GM12878 (cell line): ENCODE measurements around the gene GPBAR1. TPM values are rescaled to one million over a fixed set of nuclear protein-coding genes. Genes with fewer than 3 reads are reported as not detected.
A peak's percentile ranks its signal among the peaks of the same experiment; 100 is the strongest.

ENCODE experiments used
- CREB1 ChIP-seq: IDR thresholded peaks from 2 replicates; pipeline ENCODE4 v1.6.1; 2012; ENCODE audit warnings: low read depth, mild to moderate bottlenecking, inconsistent platforms
- CUX1 ChIP-seq: IDR thresholded peaks from 2 replicates; pipeline ENCODE4 v1.6.1; 2012; ENCODE audit warnings: improper control_type of control experiment, low read depth, low read length; ENCODE audit not compliant: insufficient replicate concordance
- DPF2 ChIP-seq: fragments of 450-650 bp; IDR thresholded peaks from 2 replicates; pipeline ENCODE4 v1.6.1; 2017; ENCODE audit warnings: mild to moderate bottlenecking
- FOS ChIP-seq: IDR thresholded peaks from 3 replicates; pipeline ENCODE4 v1.6.1; 2011; ENCODE audit warnings: borderline replicate concordance; ENCODE audit not compliant: insufficient read length; ENCODE audit errors: extremely low read depth
- MEF2A ChIP-seq: IDR thresholded peaks from 2 replicates; pipeline ENCODE4 v1.6.1; 2011; ENCODE audit warnings: low read depth, mild to moderate bottlenecking, low read length, moderate library complexity; ENCODE audit not compliant: insufficient read depth
- MTA2 ChIP-seq: fragments of 450-650 bp; IDR thresholded peaks from 2 replicates; pipeline ENCODE4 v1.6.1; 2016; ENCODE audit warnings: low read depth, mild to moderate bottlenecking, moderate library complexity
- NFYA ChIP-seq: IDR thresholded peaks from 2 replicates; pipeline ENCODE4 v1.6.1; 2011; ENCODE audit warnings: low read depth, mild to moderate bottlenecking, low read length, improper control_type of control experiment, borderline replicate concordance
- NKRF ChIP-seq: fragments of 450-650 bp; conservative IDR thresholded peaks from 2 replicates; pipeline ENCODE4 v1.6.1; 2017; ENCODE audit warnings: mild to moderate bottlenecking, moderate library complexity
- SIN3A ChIP-seq: IDR thresholded peaks from 2 replicates; pipeline ENCODE4 v1.6.1; 2012; ENCODE audit warnings: low read depth, low read length, improper control_type of control experiment
- SKIL ChIP-seq: fragments of 450-650 bp; IDR thresholded peaks from 2 replicates; pipeline ENCODE4 v1.6.1; 2017; ENCODE audit warnings: mild to moderate bottlenecking, low read depth, inconsistent platforms; ENCODE audit not compliant: poor library complexity, severe bottlenecking
- YY1 ChIP-seq: IDR thresholded peaks from 2 replicates; pipeline ENCODE4 v1.6.1; 2011; ENCODE audit warnings: low read depth, mild to moderate bottlenecking, low read length
- ZNF207 ChIP-seq: fragments of 450-650 bp; IDR thresholded peaks from 2 replicates; pipeline ENCODE4 v1.6.1; 2014; ENCODE audit warnings: antibody characterized with exemption, mild to moderate bottlenecking, borderline replicate concordance
- ZNF622 ChIP-seq: fragments of 450-650 bp; IDR thresholded peaks from 2 replicates; pipeline ENCODE4 v1.6.1; 2017; ENCODE audit warnings: mild to moderate bottlenecking, inconsistent platforms
- ZSCAN29 ChIP-seq: fragments of 450-650 bp; IDR thresholded peaks from 2 replicates; pipeline ENCODE4 v1.6.1; 2017; ENCODE audit warnings: mild to moderate bottlenecking, moderate library complexity
- polyA plus RNA-seq, 11 experiments: library from polyadenylated mRNA; depleted of rRNA in 4 of 11; unstranded in 6 of 11; stranded (reverse) in 5 of 11; fragments of >200 nt; fragmentation: Nextera tagmentation in 4 of 11; fragmentation: Illumina TruSeq in 1 of 11; extraction: Ambion mirVana in 4 of 11; extraction: Trizol in 1 of 11; gene quantifications; 1 replicate in 1 of 11; 2 replicates in 10 of 11; pipeline versions ENCODE4 v1.2.1 to v1.2.3, GENCODE V29; 2011 to 2016; ENCODE audit warnings: inconsistent platforms in 2 of 11, missing spikeins in 2 of 11, low read depth in 1 of 11
- total RNA-seq, 4 experiments: library from RNA; depleted of rRNA in 3 of 4; stranded (reverse); fragments of >200 nt in 3 of 4; fragmentation: Illumina TruSeq in 1 of 4; extraction: Trizol in 1 of 4; gene quantifications; 2 replicates each; pipeline versions ENCODE4 v1.2.1 to v1.2.3, GENCODE V29; 2013 to 2021
- TF ChIP-seq, protein P1 (sequence below): fragments of 450-650 bp; IDR thresholded peaks from 2 replicates; pipeline ENCODE4 v1.6.1; 2018; ENCODE audit warnings: borderline replicate concordance, mild to moderate bottlenecking; ENCODE audit not compliant: partially characterized antibody

GPBAR1 gene
- total and polyA plus RNA-seq, 10 of the 15 experiments (the other 5 are each of a cell fraction or from before 2014, with no cell fraction given), result 0.03 to 0.36 (median 0.11) TPM; not detected in 3

- TF ChIP-seq CUX1 (no peak), DPF2 (peak; percentile 99), ZNF207 (no peak; the same call in 1 of the 2 replicates), MTA2 (peak; percentile 45; the same call in 1 of the 2 replicates), ZSCAN29 (no peak), YY1 (peak; percentile 98), SIN3A (peak; percentile 75; the same call in 1 of the 2 replicates), NKRF (peak; percentile 94), ZNF622 (no peak), SKIL (peak; percentile 35), FOS (peak; percentile 87), CREB1 (peak; percentile 86), MEF2A (0 out of 2 replicates have a peak, but pooled peaks have one; percentile 66), NFYA (peak; percentile 21; the same call in 1 of the 2 replicates)
- TF ChIP-seq, protein P1, sequence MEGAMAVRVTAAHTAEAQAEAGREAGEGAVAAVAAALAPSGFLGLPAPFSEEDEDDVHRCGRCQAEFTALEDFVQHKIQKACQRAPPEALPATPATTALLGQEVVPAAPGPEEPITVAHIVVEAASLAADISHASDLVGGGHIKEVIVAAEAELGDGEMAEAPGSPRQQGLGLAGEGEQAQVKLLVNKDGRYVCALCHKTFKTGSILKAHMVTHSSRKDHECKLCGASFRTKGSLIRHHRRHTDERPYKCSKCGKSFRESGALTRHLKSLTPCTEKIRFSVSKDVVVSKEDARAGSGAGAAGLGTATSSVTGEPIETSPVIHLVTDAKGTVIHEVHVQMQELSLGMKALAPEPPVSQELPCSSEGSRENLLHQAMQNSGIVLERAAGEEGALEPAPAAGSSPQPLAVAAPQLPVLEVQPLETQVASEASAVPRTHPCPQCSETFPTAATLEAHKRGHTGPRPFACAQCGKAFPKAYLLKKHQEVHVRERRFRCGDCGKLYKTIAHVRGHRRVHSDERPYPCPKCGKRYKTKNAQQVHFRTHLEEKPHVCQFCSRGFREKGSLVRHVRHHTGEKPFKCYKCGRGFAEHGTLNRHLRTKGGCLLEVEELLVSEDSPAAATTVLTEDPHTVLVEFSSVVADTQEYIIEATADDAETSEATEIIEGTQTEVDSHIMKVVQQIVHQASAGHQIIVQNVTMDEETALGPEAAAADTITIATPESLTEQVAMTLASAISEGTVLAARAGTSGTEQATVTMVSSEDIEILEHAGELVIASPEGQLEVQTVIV, result peak; percentile 85
Observed at GRCh38 chr2:218269900-218270720, 9.3 kb downstream of the GPBAR1 start, which contains the start of the genes AAMP and PNKD (continued).
